ENCODE results near the gene TSHZ3. TPM values are rescaled to one million over a fixed set of nuclear protein-coding genes. Genes with fewer than 3 reads are reported as not detected.

Gene TSHZ3
- total and polyA plus RNA-seq, 2 of the 8 experiments (the other 6 are each of a cell fraction or from before 2014, with no cell fraction given), result 3.1 to 12.3 TPM

DNA sequence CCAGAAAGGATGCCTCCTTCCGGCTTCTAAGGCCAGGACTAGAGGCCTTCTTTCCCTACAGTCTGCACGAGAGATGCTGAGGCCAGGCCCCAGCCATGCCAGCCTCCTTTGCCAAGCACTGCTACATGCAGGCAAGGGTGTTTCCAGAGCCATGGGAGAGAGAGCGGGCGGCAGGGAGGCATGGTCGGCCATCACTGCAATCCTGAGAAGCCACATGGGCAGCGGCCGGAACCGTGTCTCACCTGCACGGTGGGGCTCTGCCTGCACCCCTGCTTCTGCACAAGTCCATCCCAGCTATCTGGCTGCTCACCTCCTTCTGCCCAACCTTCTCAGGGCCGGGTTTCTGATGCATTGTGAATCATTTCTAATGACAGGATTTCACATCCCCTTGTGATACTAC, 35.1 kb downstream of the TSHZ3 start:
- Histone ChIP-seq H3K18ac (ENCODE audit: extremely low read depth, low read length) (no peak overlapping the region), H2BK20ac (ENCODE audit: low read length) (no peak overlapping the region), H2AFZ (ENCODE audit: low read length) (no peak overlapping the region), H2BK5ac (ENCODE audit: low read depth, low read length) (no peak overlapping the region), H2AK5ac (ENCODE audit: low read depth, low read length) (no peak overlapping the region), H3K14ac (ENCODE audit: insufficient read length) (no peak overlapping the region), H3K9me3 (ENCODE audit: insufficient read depth in 2 of 2, low read depth in 1 of 2, low read length in 1 of 2) (no peaks in the 10 kb centered on the region), H3K4me1 (replicated peaks in 1 of 4; ENCODE audit: control insufficient read depth in 3 of 4, insufficient read depth in 4 of 4, low read length in 3 of 4) (peaks cover 8 to 21% (median 14%) of the 10 kb centered on the region in 4 experiments), H4K8ac (ENCODE audit: extremely low read depth, insufficient read depth, low read length) (no peak overlapping the region), H3K56ac (replicated peaks; ENCODE audit: insufficient read length, low read depth, low read length) (no peak overlapping the region), H3K4me3 (ENCODE audit: extremely low read depth in 1 of 4, insufficient read depth in 2 of 4, low read depth in 3 of 4, low read length in 4 of 4) (no peak overlapping the region), H3K4me2 (ENCODE audit: insufficient read depth in 1 of 2, low read depth in 2 of 2, low read length in 2 of 2) (no peak overlapping the region), H3K4ac (replicated peaks; ENCODE audit: insufficient read length, low read depth, low read length) (no peak overlapping the region), H2BK15ac (ENCODE audit: low read length) (0 out of 2 replicates have a peak overlapping the region, but pooled peaks have one; percentile 62), H4K91ac (replicated peaks; ENCODE audit: insufficient read length, low read length) (no peak overlapping the region), H2BK120ac (replicated peaks; ENCODE audit: low read depth, low read length) (no peak overlapping the region), H3K36me3 (ENCODE audit: control insufficient read depth in 2 of 4, insufficient read depth in 4 of 4, low read length in 3 of 4) (no peaks in the 10 kb centered on the region), H3K23me2 (ENCODE audit: low read depth, low read length) (no peaks in the 10 kb centered on the region), H3K79me1 (ENCODE audit: low read depth, low read length) (peaks cover 5% of the 10 kb centered on the region; the same call in 1 of the 2 replicates), H4K20me1 (replicated peaks in 1 of 2; ENCODE audit: control insufficient read depth in 1 of 2, insufficient read depth in 2 of 2, low read length in 2 of 2) (no peaks in the 10 kb centered on the region), H3K27ac (ENCODE audit: low read depth, low read length) (no peak overlapping the region), H3K23ac (ENCODE audit: insufficient read length) (no peak overlapping the region), H3K27me3 (replicated peaks in 1 of 4; ENCODE audit: control insufficient read depth in 3 of 4, extremely low read depth in 1 of 4, insufficient read depth in 3 of 4, low read length in 3 of 4) (no peaks in the 10 kb centered on the region), H4K5ac (ENCODE audit: insufficient read length, low read depth, low read length) (no peak overlapping the region), H2BK12ac (ENCODE audit: low read depth, low read length) (no peak overlapping the region), H3K9ac (replicated peaks in 1 of 4; ENCODE audit: extremely low read depth in 1 of 4, low read depth in 3 of 4, low read length in 3 of 4) (no peak overlapping the region), H3K79me2 (ENCODE audit: control insufficient read depth in 1 of 2, insufficient read depth in 2 of 2, low read length in 2 of 2) (peaks cover 0 to 26% of the 10 kb centered on the region in 2 experiments; a peak in 2 of 4 replicates)
- no peak for DNase-seq (ENCODE audit: low read depth in 1 of 2, low spot score in 2 of 2)
- no peak for FAIRE-seq
- 97% methylated on average over 10 of the region's 10 CpGs; no CpG with 5 or more reads in 1 of the 2 experiments for WGBS, 2 experiments (ENCODE audit: extremely low coverage in 1 of 2, insufficient coverage in 1 of 2, insufficient read length in 1 of 2, insufficient replicate concordance in 2 of 2, low coverage in 1 of 2, low lambda C conversion rate in 2 of 2, missing lambda C conversion rate in 1 of 2)
- ChIA-PET CTCF (ENCODE audit: partially characterized antibody) (interaction anchor here (0.9 to 1.5 kb wide), 2 partner anchors 31 to 102 kb away, joined by 3 to 6 read pairs; no protein-coding TSS in a partner anchor), POLR2A (ENCODE audit: partially characterized antibody) (no interaction called here)
- TF ChIP-seq TCF12 (IDR thresholded peaks at IDR 0.05; ENCODE audit: low read depth, low read length), result no peak
- TF ChIP-seq SP2 (IDR thresholded peaks at IDR 0.05; ENCODE audit: low read length), result no peak
- TF ChIP-seq TEAD4 (IDR thresholded peaks at IDR 0.05; ENCODE audit: low read depth, low read length), result no peak
- TF ChIP-seq, protein P1, sequence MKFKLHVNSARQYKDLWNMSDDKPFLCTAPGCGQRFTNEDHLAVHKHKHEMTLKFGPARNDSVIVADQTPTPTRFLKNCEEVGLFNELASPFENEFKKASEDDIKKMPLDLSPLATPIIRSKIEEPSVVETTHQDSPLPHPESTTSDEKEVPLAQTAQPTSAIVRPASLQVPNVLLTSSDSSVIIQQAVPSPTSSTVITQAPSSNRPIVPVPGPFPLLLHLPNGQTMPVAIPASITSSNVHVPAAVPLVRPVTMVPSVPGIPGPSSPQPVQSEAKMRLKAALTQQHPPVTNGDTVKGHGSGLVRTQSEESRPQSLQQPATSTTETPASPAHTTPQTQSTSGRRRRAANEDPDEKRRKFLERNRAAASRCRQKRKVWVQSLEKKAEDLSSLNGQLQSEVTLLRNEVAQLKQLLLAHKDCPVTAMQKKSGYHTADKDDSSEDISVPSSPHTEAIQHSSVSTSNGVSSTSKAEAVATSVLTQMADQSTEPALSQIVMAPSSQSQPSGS (IDR thresholded peaks at IDR 0.05; ENCODE audit: low read length), result no peak
- TF ChIP-seq EP300 (IDR thresholded peaks at IDR 0.05; ENCODE audit: borderline replicate concordance in 1 of 2, low read depth in 2 of 2, low read length in 2 of 2), result no peak
- no peak for TF ChIP-seq BCL11A (IDR thresholded peaks at IDR 0.05; ENCODE audit: low read depth in 2 of 2, low read length in 2 of 2)
- TF ChIP-seq, protein P2, sequence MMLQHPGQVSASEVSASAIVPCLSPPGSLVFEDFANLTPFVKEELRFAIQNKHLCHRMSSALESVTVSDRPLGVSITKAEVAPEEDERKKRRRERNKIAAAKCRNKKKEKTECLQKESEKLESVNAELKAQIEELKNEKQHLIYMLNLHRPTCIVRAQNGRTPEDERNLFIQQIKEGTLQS (IDR thresholded peaks at IDR 0.05; ENCODE audit: insufficient read depth, low read depth, low read length), result no peak
- no peak for TF ChIP-seq TAF7 (optimal IDR thresholded peaks at IDR 0.05; ENCODE audit: borderline replicate concordance, low read depth, low read length)
- no peak for TF ChIP-seq JUN (IDR thresholded peaks at IDR 0.05; ENCODE audit: low read depth, low read length)
- no peak for TF ChIP-seq SIN3A (conservative IDR thresholded peaks at IDR 0.05 in 1 of 2, IDR thresholded peaks at IDR 0.05 in 1 of 2; ENCODE audit: low read depth in 1 of 2, low read length in 2 of 2)
- no peak for TF ChIP-seq EGR1 (IDR thresholded peaks at IDR 0.05; ENCODE audit: borderline replicate concordance, low read depth, low read length)
